ENCODE measurements around the gene FAM180A.
"Not testable (repeated sequence)": the region's sequence is repeated elsewhere in the genome, so short reads cannot be mapped to it uniquely, and the experiment has no call there.

FAM180A gene

GRCh38 chr7:135748770-135749169 lies at the start of gene FAM180A:
FAM180A (minus strand) TSS chr7:135748813; CDS start chr7:135748580, 233 bp downstream.
- no peak for DNase-seq

GRCh38 chr7:135798095-135798494 lies 49.5 kb upstream of the FAM180A start:
- no peak for DNase-seq

GRCh38 chr7:135795846-135796570 lies 47.4 kb upstream of the FAM180A start:
- no peak for DNase-seq

- DNase-seq, result no peak
Observed at GRCh38 chr7:135793841-135794240, 45.2 kb upstream of the FAM180A start.

- DNase-seq, result no peak
Observed at GRCh38 chr7:135792866-135793265, 44.3 kb upstream of the FAM180A start.

GRCh38 chr7:135792363-135792668 lies 43.7 kb upstream of the FAM180A start:
- DNase-seq, result no peak

GRCh38 chr7:135791543-135792362 lies 43.1 kb upstream of the FAM180A start:
- no peak for DNase-seq

- DNase-seq, result no peak
Observed at GRCh38 chr7:135790371-135790977, 41.9 kb upstream of the FAM180A start.

GRCh38 chr7:135789956-135790355 lies 41.3 kb upstream of the FAM180A start:
- DNase-seq, result no peak

- no peak for DNase-seq
Observed at GRCh38 chr7:135789431-135789830, 40.8 kb upstream of the FAM180A start.

GRCh38 chr7:135786911-135787310 lies 38.3 kb upstream of the FAM180A start:
- no peak for DNase-seq

GRCh38 chr7:135785065-135785464 lies 36.5 kb upstream of the FAM180A start:
- DNase-seq, result no peak

GRCh38 chr7:135784013-135784412 lies 35.4 kb upstream of the FAM180A start:
- no peak for DNase-seq

GRCh38 chr7:135782801-135783200 lies 34.2 kb upstream of the FAM180A start:
- DNase-seq, result no peak

- DNase-seq, result no peak
Observed at GRCh38 chr7:135782377-135782776, 33.8 kb upstream of the FAM180A start.

GRCh38 chr7:135777626-135778398 lies 29.2 kb upstream of the FAM180A start:
- DNase-seq, result no peak

- not testable (repeated sequence) for DNase-seq
Observed at GRCh38 chr7:135775915-135776314, 27.3 kb upstream of the FAM180A start.

GRCh38 chr7:135775230-135775629 lies 26.6 kb upstream of the FAM180A start:
- DNase-seq, result no peak

GRCh38 chr7:135774284-135774683 lies 25.7 kb upstream of the FAM180A start:
- no peak for DNase-seq

GRCh38 chr7:135773464-135773863 lies 24.9 kb upstream of the FAM180A start:
- DNase-seq, result no peak

GRCh38 chr7:135772639-135773222 lies 24.1 kb upstream of the FAM180A start:
- DNase-seq, result no peak

GRCh38 chr7:135771961-135772638 lies 23.5 kb upstream of the FAM180A start:
- DNase-seq, result no peak

All from bone marrow (tissue), 2 donors.